NCI-H1092 treated with DMSO at 0.1 percent for 48 hours (cell line): ENCODE measurements around the gene GALNT6.
"Not testable (repeated sequence)": the region's sequence is repeated elsewhere in the genome, so short reads cannot be mapped to it uniquely, and the experiment has no call there.

ENCODE experiments used
- DNase-seq: peaks from one replicate; lab custom pipeline; 2025; lab: John Stamatoyannopoulos, UW

Gene GALNT6

GRCh38 chr12:51322452-51322851 is 68.8 kb downstream of the GALNT6 start:
- no peak for DNase-seq

- DNase-seq, result no peak
These were observed 69.3 kb downstream of the GALNT6 start for GRCh38 chr12:51321882-51322281.

GRCh38 chr12:51320695-51321320 is 70.4 kb downstream of the GALNT6 start:
- no peak for DNase-seq

- DNase-seq, result no peak
These were observed 70.9 kb downstream of the GALNT6 start for GRCh38 chr12:51320311-51320694.

GRCh38 chr12:51318846-51319599 is 72.2 kb downstream of the GALNT6 start:
- DNase-seq, result no peak

GRCh38 chr12:51318057-51318806 is 73.0 kb downstream of the GALNT6 start:
- not testable (repeated sequence) for DNase-seq

- DNase-seq, result no peak
These were observed 79.8 kb downstream of the GALNT6 start for GRCh38 chr12:51311389-51311788.

- DNase-seq, result no peak
These were observed 83.3 kb downstream of the GALNT6 start for GRCh38 chr12:51307655-51308593.

GRCh38 chr12:51306507-51306906 is 84.7 kb downstream of the GALNT6 start:
- no peak for DNase-seq
